H1 (cell line): ENCODE measurements around the gene MSANTD2. TPM values are rescaled to one million over a fixed set of nuclear protein-coding genes. Genes with fewer than 3 reads are reported as not detected.

ENCODE experiments used
- CTCF ChIA-PET: fragments of 300-600 bp; sonication (Branson Sonifier 250); formaldehyde crosslinking; loops from one replicate; lab custom pipeline; 2021; ENCODE audit not compliant: partially characterized antibody; lab: Charles Lee
- POLR2A ChIA-PET: fragments of 300-600 bp; sonication (Branson Sonifier 250); formaldehyde crosslinking; loops from one replicate; lab custom pipeline; 2021; ENCODE audit warnings: inconsistent platforms; ENCODE audit not compliant: partially characterized antibody; lab: Charles Lee
- DNase-seq, 2 experiments: peaks; one replicate each; pipeline versions ENCODE4 v3.0.0 to v3.0.0-alpha.2; 2010 to 2022; ENCODE audit warnings: low spot score in 2 of 2, low read depth in 1 of 2, mixed read lengths in 1 of 2
- FAIRE-seq: peaks from 2 replicates; lab custom pipeline; 2011; peaks lifted over from hg19 to GRCh38; lab: Jason Lieb, UNC
- H2AFZ ChIP-seq: 2 replicates; pipeline ENCODE4 v1.8.1; 2012; ENCODE audit warnings: low read length, inconsistent platforms
- H2AK5ac ChIP-seq: 2 replicates; pipeline ENCODE4 v1.6.1; 2013; ENCODE audit warnings: low read depth, low read length
- H2BK120ac ChIP-seq: replicated peaks from 2 replicates; pipeline ENCODE3; 2013; ENCODE audit warnings: low read depth, low read length, inconsistent platforms
- H2BK12ac ChIP-seq: 2 replicates; pipeline ENCODE4 v1.6.1; 2013; ENCODE audit warnings: low read depth, low read length
- H2BK15ac ChIP-seq: 2 replicates; pipeline ENCODE4 v1.6.1; 2013; ENCODE audit warnings: low read length
- H2BK20ac ChIP-seq: 2 replicates; pipeline ENCODE4 v1.6.1; 2013; ENCODE audit warnings: low read length
- H2BK5ac ChIP-seq: 2 replicates; pipeline ENCODE4 v1.6.1; 2013; ENCODE audit warnings: low read depth, low read length
- H3K14ac ChIP-seq: 2 replicates; pipeline ENCODE4 v1.6.1; 2013; ENCODE audit warnings: inconsistent platforms; ENCODE audit not compliant: insufficient read length
- H3K18ac ChIP-seq: 2 replicates; pipeline ENCODE4 v1.6.1; 2013; ENCODE audit warnings: low read length; ENCODE audit errors: extremely low read depth
- H3K23ac ChIP-seq: 2 replicates; pipeline ENCODE4 v1.6.1; 2013; ENCODE audit warnings: inconsistent platforms; ENCODE audit not compliant: insufficient read length
- H3K23me2 ChIP-seq: 2 replicates; pipeline ENCODE4 v1.6.1; 2013; ENCODE audit warnings: low read depth, low read length
- H3K27ac ChIP-seq: 2 replicates; pipeline ENCODE4 v1.6.1; 2011; ENCODE audit warnings: low read depth, low read length, inconsistent platforms
- H3K27me3 ChIP-seq, 4 experiments: replicated peaks in 1 of 4; 1 replicate in 1 of 4; 2 replicates in 3 of 4; pipeline versions ENCODE4 v1.6.1 to v1.8.1; 2011 to 2013; ENCODE audit warnings: low read length in 3 of 4, mild to moderate bottlenecking in 3 of 4, inconsistent platforms in 2 of 4, mixed read lengths in 2 of 4, moderate library complexity in 1 of 4; ENCODE audit not compliant: control insufficient read depth in 3 of 4, insufficient read depth in 3 of 4; ENCODE audit errors: extremely low read depth in 1 of 4
- H3K36me3 ChIP-seq, 4 experiments: 2 replicates each; pipeline versions ENCODE4 v1.6.1 to v1.8.1; 2011 to 2013; ENCODE audit warnings: mild to moderate bottlenecking in 4 of 4, low read length in 3 of 4, moderate library complexity in 2 of 4, control low read depth in 1 of 4, inconsistent platforms in 1 of 4; ENCODE audit not compliant: insufficient read depth in 4 of 4, control insufficient read depth in 2 of 4
- H3K4ac ChIP-seq: replicated peaks from 2 replicates; pipeline ENCODE3; 2013; ENCODE audit warnings: low read length, low read depth, mixed read lengths, inconsistent platforms; ENCODE audit not compliant: insufficient read length
- H3K4me1 ChIP-seq, 4 experiments: replicated peaks in 1 of 4; 1 replicate in 1 of 4; 2 replicates in 3 of 4; pipeline versions ENCODE4 v1.6.1 to v1.8.1; 2011 to 2013; ENCODE audit warnings: low read length in 3 of 4, inconsistent platforms in 2 of 4, mixed read lengths in 1 of 4; ENCODE audit not compliant: insufficient read depth in 4 of 4, control insufficient read depth in 3 of 4
- H3K4me2 ChIP-seq, 2 experiments: 2 replicates each; pipeline versions ENCODE4 v1.6.1 to v1.8.1; 2011 to 2013; ENCODE audit warnings: low read depth in 2 of 2, low read length in 2 of 2, control low read depth in 1 of 2, inconsistent platforms in 1 of 2, mild to moderate bottlenecking in 1 of 2; ENCODE audit not compliant: insufficient read depth in 1 of 2
- H3K4me3 ChIP-seq, 4 experiments: fragments of 200-600, 300-600 bp in 1 of 4; sonication (generic), shearing (Covaris generic), sonication (Bioruptor Twin) in 1 of 4; 2 replicates each; pipeline versions ENCODE4 v1.5.1 to v1.8.1; 2011 to 2016; ENCODE audit warnings: low read length in 4 of 4, low read depth in 3 of 4, control low read depth in 2 of 4, inconsistent platforms in 2 of 4, mild to moderate bottlenecking in 2 of 4, mixed read lengths in 1 of 4, moderate library complexity in 1 of 4; ENCODE audit not compliant: insufficient read depth in 2 of 4; ENCODE audit errors: extremely low read depth in 1 of 4
- H3K56ac ChIP-seq: replicated peaks from 2 replicates; pipeline ENCODE3; 2013; ENCODE audit warnings: low read depth, mild to moderate bottlenecking, mixed read lengths, low read length, inconsistent platforms; ENCODE audit not compliant: insufficient read length
- H3K79me1 ChIP-seq: 2 replicates; pipeline ENCODE4 v1.6.1; 2013; ENCODE audit warnings: low read depth, low read length, control low read depth
- H3K79me2 ChIP-seq, 2 experiments: 2 replicates each; pipeline versions ENCODE4 v1.6.1 to v1.8.1; 2012 to 2013; ENCODE audit warnings: low read length in 2 of 2, mild to moderate bottlenecking in 2 of 2, inconsistent platforms in 1 of 2; ENCODE audit not compliant: insufficient read depth in 2 of 2, control insufficient read depth in 1 of 2
- H3K9ac ChIP-seq, 4 experiments: replicated peaks in 1 of 4; 1 replicate in 1 of 4; 2 replicates in 3 of 4; pipeline versions ENCODE4 v1.6.1 to v1.8.1; 2011 to 2013; ENCODE audit warnings: low read depth in 3 of 4, low read length in 3 of 4, control low read depth in 2 of 4, mild to moderate bottlenecking in 2 of 4, moderate library complexity in 2 of 4, inconsistent platforms in 1 of 4; ENCODE audit errors: extremely low read depth in 1 of 4
- H3K9me3 ChIP-seq, 2 experiments: 2 replicates each; pipeline versions ENCODE4 v1.6.1 to v1.8.1; 2012 to 2013; ENCODE audit warnings: mild to moderate bottlenecking in 2 of 2, moderate library complexity in 2 of 2, control low read depth in 1 of 2, inconsistent platforms in 1 of 2, low read depth in 1 of 2, low read length in 1 of 2, mixed read lengths in 1 of 2; ENCODE audit not compliant: insufficient read depth in 2 of 2
- H4K20me1 ChIP-seq, 2 experiments: replicated peaks in 1 of 2; 2 replicates each; pipeline versions ENCODE3 to v1.8.1; 2011 to 2013; ENCODE audit warnings: inconsistent platforms in 2 of 2, low read length in 2 of 2, mild to moderate bottlenecking in 1 of 2; ENCODE audit not compliant: insufficient read depth in 2 of 2, control insufficient read depth in 1 of 2
- H4K5ac ChIP-seq: 2 replicates; pipeline ENCODE4 v1.6.1; 2013; ENCODE audit warnings: low read length, low read depth, mixed read lengths, inconsistent platforms; ENCODE audit not compliant: insufficient read length
- H4K8ac ChIP-seq: 2 replicates; pipeline ENCODE4 v1.8.0; 2013; ENCODE audit warnings: mild to moderate bottlenecking, moderate library complexity, low read length, inconsistent platforms; ENCODE audit not compliant: insufficient read depth; ENCODE audit errors: extremely low read depth
- H4K91ac ChIP-seq: replicated peaks from 2 replicates; pipeline ENCODE3; 2013; ENCODE audit warnings: low read length, mixed read lengths, inconsistent platforms; ENCODE audit not compliant: insufficient read length
- BACH1 ChIP-seq: IDR thresholded peaks from 2 replicates; pipeline ENCODE4 v1.6.1; 2012; ENCODE audit warnings: low read length, improper control_type of control experiment
- CBX8 ChIP-seq: fragments of 300-800, 300-1000 bp; sonication (generic); IDR thresholded peaks from 2 replicates; pipeline ENCODE4 v1.7.1; 2016; ENCODE audit warnings: low read depth, low read length, borderline replicate concordance
- CEBPB ChIP-seq: IDR thresholded peaks from 2 replicates; pipeline ENCODE4 v1.6.1; 2012; ENCODE audit warnings: low read depth, low read length
- GABPA ChIP-seq: IDR thresholded peaks from 2 replicates; pipeline ENCODE4 v1.6.1; 2011; ENCODE audit warnings: mild to moderate bottlenecking, low read length, moderate library complexity, borderline replicate concordance; ENCODE audit not compliant: insufficient read depth
- POLR2A ChIP-seq, 2 experiments: IDR thresholded peaks; 1 replicate in 1 of 2; 2 replicates in 1 of 2; pipeline ENCODE4 v1.6.1; 2011; ENCODE audit warnings: low read depth in 2 of 2, low read length in 2 of 2, mild to moderate bottlenecking in 2 of 2; ENCODE audit errors: control extremely low read depth in 1 of 2
- RAD21 ChIP-seq, 2 experiments: IDR thresholded peaks in 1 of 2; conservative IDR thresholded peaks in 1 of 2; 2 replicates each; pipeline ENCODE4 v1.6.1; 2011; ENCODE audit warnings: low read depth in 2 of 2, low read length in 2 of 2, improper control_type of control experiment in 1 of 2, inconsistent platforms in 1 of 2, mild to moderate bottlenecking in 1 of 2, moderate library complexity in 1 of 2
- TAF7 ChIP-seq: optimal IDR thresholded peaks from 2 replicates; pipeline ENCODE3; 2011; ENCODE audit warnings: low read depth, mild to moderate bottlenecking, inconsistent platforms, low read length, moderate library complexity, borderline replicate concordance
- YY1 ChIP-seq: IDR thresholded peaks from 2 replicates; pipeline ENCODE4 v1.6.1; 2011; ENCODE audit warnings: low read depth, mild to moderate bottlenecking, low read length
- WGBS, 2 experiments: shearing (Covaris generic) in 1 of 2; methylation state at CpG; one replicate each; pipeline versions ENCODE4 v1.1.6 to v1.1.7; 2013 to 2015; ENCODE audit warnings: low lambda C conversion rate in 2 of 2, mixed read lengths in 2 of 2, inconsistent platforms in 1 of 2, low coverage in 1 of 2, missing lambda C conversion rate in 1 of 2; ENCODE audit not compliant: insufficient replicate concordance in 2 of 2, insufficient coverage in 1 of 2, insufficient read length in 1 of 2; ENCODE audit errors: extremely low coverage in 1 of 2, missing lambda C conversion rate in 1 of 2; 5-methylcytosine and 5-hydroxymethylcytosine counted together
- polyA plus RNA-seq, 7 experiments: library from polyadenylated mRNA; depleted of rRNA in 3 of 7; stranded (reverse) in 5 of 7; unstranded in 2 of 7; fragments of >200 nt in 5 of 7; fragments of 200-250 nt in 2 of 7; gene quantifications; 1 replicate in 5 of 7; 2 replicates in 1 of 7; 4 replicates in 1 of 7; pipeline versions ENCODE4 v1.2.1 to v1.2.3, GENCODE V29; 2011 to 2013; ENCODE audit warnings: missing spikeins in 2 of 7, mixed read lengths in 2 of 7
- total RNA-seq: library from RNA; stranded (reverse); fragmentation: NEBNext Ultra II Directional; extraction: Animal tissue kit (Norgen Biotek cat#: 25700); gene quantifications from 2 replicates; pipeline ENCODE4 v1.2.1, GENCODE V29; 2021
- TF ChIP-seq, protein P1 (sequence below): IDR thresholded peaks from 2 replicates; pipeline ENCODE4 v1.6.1; 2011; ENCODE audit warnings: low read depth, mild to moderate bottlenecking, low read length; ENCODE audit not compliant: insufficient read depth

Gene MSANTD2
- total and polyA plus RNA-seq, 2 of the 8 experiments (the other 6 are each of a cell fraction or from before 2014, with no cell fraction given): 8.2 to 15.9 TPM

DNA sequence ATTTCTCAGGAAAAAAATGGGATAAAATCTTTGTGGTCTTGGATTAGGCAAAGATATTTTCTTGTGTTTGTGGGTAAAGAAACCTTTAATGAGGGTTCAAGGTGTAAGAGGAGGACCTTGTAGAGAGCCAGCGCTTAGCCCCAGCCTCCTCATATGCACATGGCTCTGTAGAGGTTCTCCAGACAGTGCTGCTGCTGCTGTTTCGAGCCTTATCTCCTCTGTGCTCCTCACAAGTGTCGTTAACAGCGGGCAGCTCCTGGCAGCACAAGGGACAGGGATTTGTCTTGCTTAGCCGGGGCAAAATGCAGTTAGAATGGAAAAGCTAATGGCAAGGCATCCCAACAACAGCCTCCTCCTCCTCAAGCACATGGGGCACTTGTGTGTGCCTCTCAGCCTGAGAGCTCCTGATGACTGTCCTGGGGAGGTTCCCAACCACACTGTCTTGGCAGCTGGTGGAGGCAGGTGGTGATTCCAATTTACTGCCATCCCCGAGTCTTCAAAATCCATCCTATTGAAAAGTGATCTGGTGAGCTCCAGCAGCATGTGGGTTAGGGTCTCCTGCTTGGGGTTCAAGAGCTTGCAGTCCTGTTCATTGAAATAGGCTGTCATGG, 7.6 kb upstream of the MSANTD2 start:
- Histone ChIP-seq H4K20me1 (no peaks in the 10 kb centered on the region), H2AK5ac (no peak overlapping the region)

More for the DNA sequence above, 7.6 kb upstream of the MSANTD2 start:
- FAIRE-seq: no peak
- no peak for TF ChIP-seq TAF7
- no peak for TF ChIP-seq BACH1
- TF ChIP-seq YY1: no peak
- TF ChIP-seq, protein P1, sequence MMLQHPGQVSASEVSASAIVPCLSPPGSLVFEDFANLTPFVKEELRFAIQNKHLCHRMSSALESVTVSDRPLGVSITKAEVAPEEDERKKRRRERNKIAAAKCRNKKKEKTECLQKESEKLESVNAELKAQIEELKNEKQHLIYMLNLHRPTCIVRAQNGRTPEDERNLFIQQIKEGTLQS: no peak
- TF ChIP-seq GABPA: no peak
- TF ChIP-seq CEBPB: no peak
- no peak for TF ChIP-seq CBX8
- TF ChIP-seq POLR2A (IDR thresholded peaks at IDR 0.05; ENCODE audit: control extremely low read depth in 1 of 2, low read depth in 2 of 2, low read length in 2 of 2): no peak
- no peak for TF ChIP-seq RAD21 (IDR thresholded peaks at IDR 0.05 in 1 of 2, conservative IDR thresholded peaks at IDR 0.05 in 1 of 2; ENCODE audit: low read depth in 2 of 2, low read length in 2 of 2)
- TF ChIP-seq, all 59 proteins: peak for 0
- Histone ChIP-seq H4K8ac (no peak overlapping the region), H2BK15ac (no peak overlapping the region), H2BK20ac (no peak overlapping the region), H3K14ac (no peak overlapping the region), H4K91ac (no peak overlapping the region), H3K4me3 (no peak overlapping the region), H3K79me2 (no peaks in the 10 kb centered on the region), H3K4me1 (no peaks in the 10 kb centered on the region; a peak in 1 of 7 replicates), H3K27me3 (no peaks in the 10 kb centered on the region), H3K23ac (no peak overlapping the region), H2BK5ac (no peak overlapping the region), H2BK12ac (no peak overlapping the region), H4K5ac (no peak overlapping the region), H3K27ac (no peak overlapping the region), H3K4me2 (no peak overlapping the region), H3K4ac (no peak overlapping the region), H3K9ac (no peak overlapping the region), H3K23me2 (no peaks in the 10 kb centered on the region), H3K56ac (no peak overlapping the region), H3K36me3 (peaks cover 0 to 5% (median 0%) of the 10 kb centered on the region in 4 experiments; a peak in 2 of 8 replicates), H3K18ac (no peak overlapping the region), H3K79me1 (no peaks in the 10 kb centered on the region), H2AFZ (no peak overlapping the region), H3K9me3 (no peaks in the 10 kb centered on the region), H2BK120ac (no peak overlapping the region)
- CTCF ChIA-PET: interaction anchor here (1.0 to 2.3 kb wide), 5 partner anchors 14 to 190 kb away, joined by 3 to 9 read pairs (median 4); no protein-coding TSS in a partner anchor
- WGBS, 2 experiments: 82% methylated on average over 5 of the region's 6 CpGs; no CpG with 5 or more reads in 1 of the 2 experiments
- no peak for DNase-seq
- POLR2A ChIA-PET: interaction anchor here (1.1 to 2.1 kb wide), 3 partner anchors 10 to 25 kb away, joined by 3 to 6 read pairs (median 3); no protein-coding TSS in a partner anchor
